Chondrocyte (in vitro differentiated cells): ENCODE data around the gene LMTK2. TPM values are rescaled to one million over a fixed set of nuclear protein-coding genes. Genes with fewer than 3 reads are reported as not detected.

Experiments used
- DNase-seq: peaks from one replicate; pipeline ENCODE4 v3.0.0; 2021; ENCODE audit warnings: mixed read lengths, low spot score
- H3K27ac Mint-ChIP-seq: one replicate; pipeline ENCODE4 v1.8.0; 2021; ENCODE audit warnings: mild to moderate bottlenecking, moderate library complexity, mixed read lengths; ENCODE audit not compliant: unreplicated experiment
- H3K27me3 Mint-ChIP-seq: 2 replicates; pipeline ENCODE4 v1.8.0; 2021; ENCODE audit warnings: low read depth, mixed read lengths
- H3K36me3 Mint-ChIP-seq: 2 replicates; pipeline ENCODE4 v1.8.0; 2021; ENCODE audit warnings: low read depth, mixed read lengths
- H3K4me1 Mint-ChIP-seq: 2 replicates; pipeline ENCODE4 v1.8.0; 2021; ENCODE audit warnings: low read depth, mild to moderate bottlenecking, mixed read lengths
- H3K4me3 Mint-ChIP-seq: one replicate; pipeline ENCODE4 v1.8.0; 2021; ENCODE audit warnings: mild to moderate bottlenecking, moderate library complexity, mixed read lengths; ENCODE audit not compliant: unreplicated experiment
- H3K9me3 Mint-ChIP-seq: 2 replicates; pipeline ENCODE4 v1.8.0; 2021; ENCODE audit warnings: low read depth, mixed read lengths
- total RNA-seq: library from RNA; stranded (reverse); gene quantifications from 3 replicates; pipeline ENCODE4 v1.2.1, GENCODE V29; 2021
- TF ChIP-seq, protein P1 (sequence below): fragments of 200-600 bp; sonication (generic); IDR thresholded peaks from 2 replicates; pipeline ENCODE4 v1.5.0; 2021; ENCODE audit warnings: antibody characterized with exemption, mild to moderate bottlenecking, moderate library complexity

Gene LMTK2
- total RNA-seq, 1 donor from 2014 or later, result 15.0 TPM

DNA sequence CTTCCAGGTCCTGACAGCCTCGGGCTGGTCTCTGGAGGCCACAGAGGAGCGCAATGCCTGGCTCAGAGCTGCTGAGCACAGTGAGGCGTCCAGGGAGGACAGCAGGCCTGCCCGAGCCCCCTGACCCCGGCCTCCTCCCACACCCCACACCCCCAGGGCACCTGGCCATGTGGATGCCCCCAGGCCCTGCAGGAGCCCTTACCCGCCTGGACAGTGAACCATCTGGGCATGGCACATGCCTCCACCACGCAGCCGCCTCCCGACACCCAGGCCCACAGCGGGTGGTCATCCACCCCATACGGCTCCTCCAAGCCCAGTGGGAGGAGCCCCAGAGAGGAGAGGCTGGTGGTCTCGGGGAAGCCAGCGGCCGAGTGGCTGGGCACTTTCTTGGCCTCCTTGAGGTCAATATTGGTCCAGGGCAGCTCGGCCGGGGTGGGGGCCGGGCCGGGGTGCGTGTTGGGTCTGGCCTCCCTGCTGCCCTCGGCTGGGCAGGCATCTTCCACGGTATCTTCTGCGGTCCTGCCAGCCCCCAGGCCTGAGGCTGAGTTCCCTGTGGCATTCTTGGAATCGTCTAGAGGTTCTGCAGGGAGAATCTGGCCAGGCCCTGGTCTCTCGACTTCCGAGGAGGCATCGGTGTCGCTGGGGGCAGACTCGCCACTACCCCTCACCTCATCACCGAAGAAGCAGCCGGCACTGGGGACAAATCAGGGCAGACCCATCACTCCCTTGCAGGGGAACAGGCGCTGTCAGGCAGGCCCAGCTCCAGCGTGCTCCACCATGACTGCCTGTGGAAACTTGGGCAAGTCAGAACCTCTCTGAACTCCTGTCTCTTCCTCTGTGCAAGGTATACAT lies 126.8 kb downstream of the LMTK2 start:
- no peaks in the 10 kb centered on the region for H3K27me3 Mint-ChIP-seq
- peaks cover 7% of the 10 kb centered on the region for H3K4me1 Mint-ChIP-seq
- TF ChIP-seq, protein P1, sequence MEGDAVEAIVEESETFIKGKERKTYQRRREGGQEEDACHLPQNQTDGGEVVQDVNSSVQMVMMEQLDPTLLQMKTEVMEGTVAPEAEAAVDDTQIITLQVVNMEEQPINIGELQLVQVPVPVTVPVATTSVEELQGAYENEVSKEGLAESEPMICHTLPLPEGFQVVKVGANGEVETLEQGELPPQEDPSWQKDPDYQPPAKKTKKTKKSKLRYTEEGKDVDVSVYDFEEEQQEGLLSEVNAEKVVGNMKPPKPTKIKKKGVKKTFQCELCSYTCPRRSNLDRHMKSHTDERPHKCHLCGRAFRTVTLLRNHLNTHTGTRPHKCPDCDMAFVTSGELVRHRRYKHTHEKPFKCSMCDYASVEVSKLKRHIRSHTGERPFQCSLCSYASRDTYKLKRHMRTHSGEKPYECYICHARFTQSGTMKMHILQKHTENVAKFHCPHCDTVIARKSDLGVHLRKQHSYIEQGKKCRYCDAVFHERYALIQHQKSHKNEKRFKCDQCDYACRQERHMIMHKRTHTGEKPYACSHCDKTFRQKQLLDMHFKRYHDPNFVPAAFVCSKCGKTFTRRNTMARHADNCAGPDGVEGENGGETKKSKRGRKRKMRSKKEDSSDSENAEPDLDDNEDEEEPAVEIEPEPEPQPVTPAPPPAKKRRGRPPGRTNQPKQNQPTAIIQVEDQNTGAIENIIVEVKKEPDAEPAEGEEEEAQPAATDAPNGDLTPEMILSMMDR, result no peak
- peaks cover 5% of the 10 kb centered on the region for H3K36me3 Mint-ChIP-seq
- no peak for DNase-seq
- no peaks in the 10 kb centered on the region for H3K9me3 Mint-ChIP-seq
- H3K4me3 Mint-ChIP-seq, result no peak overlapping the region
- no peak overlapping the region for H3K27ac Mint-ChIP-seq

DNA sequence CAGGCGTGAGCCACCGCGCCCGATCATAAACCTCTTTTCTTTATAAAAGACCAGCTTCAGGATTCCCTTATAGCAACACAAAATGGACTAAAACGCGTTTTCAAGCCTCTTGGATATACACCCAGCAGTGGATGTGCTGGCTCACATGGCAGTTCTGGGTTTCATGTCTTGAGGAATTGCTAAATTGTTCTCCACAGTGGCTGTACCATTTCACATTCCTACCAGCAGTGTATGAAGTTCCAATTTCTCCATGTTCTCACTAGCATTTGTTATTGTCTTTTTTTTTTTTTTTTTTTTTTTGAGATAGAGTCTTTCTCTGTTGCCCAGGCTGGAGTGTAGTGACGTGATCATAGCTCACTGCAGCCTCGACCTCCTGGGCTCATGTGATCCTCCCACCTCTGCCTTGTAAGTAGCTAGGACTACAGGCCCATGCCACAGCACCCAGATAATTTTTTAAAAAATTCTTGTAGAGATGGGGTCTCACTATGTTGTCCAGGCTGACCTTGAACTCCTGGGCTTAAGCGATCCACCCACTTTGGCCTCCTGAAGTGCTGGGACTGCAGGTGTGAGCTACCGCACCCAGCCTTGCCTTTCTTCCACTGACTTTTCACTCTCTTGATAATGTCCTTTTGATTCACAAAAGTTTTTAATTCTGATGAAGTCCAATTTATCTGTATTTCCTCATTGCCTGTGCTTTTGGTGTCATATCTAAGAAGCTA lies 127.9 kb downstream of the LMTK2 start:
- Mint-ChIP-seq H3K27ac (peak overlapping the region; percentile 47), H3K9me3 (peaks cover 2% of the 10 kb centered on the region), H3K36me3 (peaks cover 12% of the 10 kb centered on the region), H3K4me3 (no peak overlapping the region), H3K27me3 (no peaks in the 10 kb centered on the region), H3K4me1 (peaks cover 18% of the 10 kb centered on the region)
- TF ChIP-seq, protein P1, result peak; percentile 46
- no peak for DNase-seq

DNA sequence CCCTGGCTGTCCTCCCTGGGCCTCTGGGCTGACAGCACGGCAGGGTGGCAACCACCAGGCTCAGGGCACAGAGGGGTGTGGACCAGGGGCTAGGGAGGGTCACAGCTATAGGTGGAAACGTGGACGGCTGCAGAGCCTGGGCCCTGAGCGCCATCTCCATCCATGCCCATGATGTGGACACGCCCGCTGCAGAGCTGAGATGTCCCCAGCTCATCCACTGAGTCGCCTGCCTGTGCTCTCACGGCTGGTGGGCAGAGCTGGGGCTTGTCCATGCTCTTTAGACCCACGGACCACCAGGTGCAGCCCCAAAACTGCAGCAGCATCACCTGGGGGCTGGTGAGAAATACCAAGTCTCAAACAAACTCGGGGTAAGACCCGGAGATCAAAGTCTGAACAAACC lies 129.2 kb downstream of the LMTK2 start:
- H3K4me1 Mint-ChIP-seq, result peaks cover 23% of the 10 kb centered on the region
- DNase-seq, result no peak
- no peak overlapping the region for H3K27ac Mint-ChIP-seq
- no peaks in the 10 kb centered on the region for H3K27me3 Mint-ChIP-seq
- TF ChIP-seq, protein P1, result no peak
- peaks cover 14% of the 10 kb centered on the region for H3K36me3 Mint-ChIP-seq
- peaks cover 2% of the 10 kb centered on the region for H3K9me3 Mint-ChIP-seq
- H3K4me3 Mint-ChIP-seq, result no peak overlapping the region

DNA sequence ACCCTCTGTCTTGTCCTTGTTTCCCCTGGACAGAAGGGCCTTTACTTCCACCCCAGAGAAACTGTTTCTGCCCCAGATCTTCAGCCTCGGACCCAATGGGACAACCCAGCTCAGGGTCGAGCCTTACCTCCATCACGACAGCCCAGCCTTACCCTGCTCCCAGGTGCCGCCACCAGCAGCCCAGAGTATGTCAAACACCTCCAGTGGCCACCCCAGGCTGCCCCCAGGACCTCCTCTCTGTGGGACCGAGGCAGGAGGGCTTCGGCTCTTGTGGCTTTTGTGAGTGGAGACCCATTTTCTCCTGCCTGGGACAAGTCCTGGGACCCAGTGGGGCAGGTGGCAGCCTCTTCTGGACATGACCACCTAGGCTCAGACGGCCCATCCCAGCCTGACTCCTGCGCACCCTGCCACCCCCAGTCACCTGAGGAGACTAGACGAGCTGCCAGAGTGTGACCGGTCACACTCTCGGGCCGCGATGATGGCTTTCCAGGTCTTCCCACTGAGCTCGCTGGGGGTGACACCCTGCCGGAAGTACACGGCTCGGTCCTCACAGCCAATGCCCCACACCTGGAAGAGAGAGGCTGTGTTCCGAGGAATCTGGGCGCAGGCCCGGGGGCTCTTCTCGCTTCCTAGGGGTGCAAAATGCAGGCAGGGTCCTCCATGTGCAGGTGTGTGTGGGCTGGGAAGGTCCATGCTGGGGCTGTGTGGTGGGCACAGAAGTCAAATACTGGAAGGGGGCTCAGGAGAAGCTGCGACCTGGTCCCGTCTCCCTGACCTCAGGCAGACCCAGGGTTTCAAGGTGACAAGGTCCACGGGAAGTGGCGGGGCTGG lies 129.9 kb downstream of the LMTK2 start:
- H3K36me3 Mint-ChIP-seq, result peaks cover 17% of the 10 kb centered on the region
- peaks cover 28% of the 10 kb centered on the region for H3K4me1 Mint-ChIP-seq
- TF ChIP-seq, protein P1, result no peak
- no peak overlapping the region for H3K27ac Mint-ChIP-seq
- no peak for DNase-seq
- peaks cover 2% of the 10 kb centered on the region for H3K9me3 Mint-ChIP-seq
- no peaks in the 10 kb centered on the region for H3K27me3 Mint-ChIP-seq
- no peak overlapping the region for H3K4me3 Mint-ChIP-seq

DNA sequence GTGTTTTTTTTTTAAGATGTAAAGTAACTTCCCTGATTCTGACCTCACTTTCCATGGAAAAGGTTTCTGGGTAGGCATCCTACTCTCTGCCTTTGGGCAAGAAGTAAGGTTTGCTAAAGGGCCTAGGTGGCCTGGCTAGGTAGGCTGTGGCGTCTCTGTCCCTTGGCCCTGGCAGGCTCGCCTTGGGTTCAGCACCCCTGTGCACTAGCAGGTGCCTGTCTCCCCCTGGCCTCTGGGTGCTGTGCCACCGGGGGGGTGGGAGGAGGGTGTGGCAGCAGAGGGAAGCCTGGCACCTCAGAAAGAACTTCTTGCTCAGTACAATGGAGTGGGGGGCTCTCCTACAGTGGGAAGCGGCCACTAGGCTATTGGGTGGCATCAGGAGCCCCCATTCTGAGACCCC lies 131.4 kb downstream of the LMTK2 start:
- peaks cover 2% of the 10 kb centered on the region for H3K9me3 Mint-ChIP-seq
- H3K27ac Mint-ChIP-seq, result peak overlapping the region; percentile 99
- H3K4me1 Mint-ChIP-seq, result peaks cover 28% of the 10 kb centered on the region
- H3K27me3 Mint-ChIP-seq, result no peaks in the 10 kb centered on the region
- H3K4me3 Mint-ChIP-seq, result no peak overlapping the region
- peaks cover 17% of the 10 kb centered on the region for H3K36me3 Mint-ChIP-seq
- no peak for DNase-seq
- TF ChIP-seq, protein P1, result no peak
